ENCODE measurements around the gene PTPN11.
"Not testable (repeated sequence)": the region's sequence is repeated elsewhere in the genome, so short reads cannot be mapped to it uniquely, and the experiment has no call there.

PTPN11 gene

DNA sequence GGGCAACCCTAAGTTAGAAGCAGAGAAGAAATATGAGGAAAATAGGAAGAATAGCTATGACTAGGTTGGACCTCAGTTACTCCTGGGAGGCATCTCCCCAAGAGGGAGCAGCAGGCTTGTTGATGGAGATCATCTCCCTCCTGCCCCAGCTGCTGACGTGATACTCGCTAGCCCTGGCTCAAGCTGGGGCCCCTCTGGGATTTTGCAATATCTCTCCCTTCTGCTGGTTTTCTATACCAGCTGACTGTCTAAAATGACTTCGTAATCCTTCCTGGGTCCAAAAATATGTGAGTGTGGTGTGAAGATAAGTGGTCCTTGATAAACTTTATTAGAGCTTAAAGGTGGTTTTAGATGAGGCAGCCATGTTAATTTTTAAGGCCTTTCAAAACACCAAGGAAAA is 32.0 kb upstream of the PTPN11 start:
- H3K27ac ChIP-seq (ENCODE audit: low read depth, low read length), result no peak overlapping the region
- H3F3A ChIP-seq (ENCODE audit: control insufficient read depth, insufficient read depth), result no peaks in the 10 kb centered on the region
- no peaks in the 10 kb centered on the region for H3K27me3 ChIP-seq (ENCODE audit: control insufficient read depth, low read length)
- peaks cover 21% of the 10 kb centered on the region for H3K4me1 ChIP-seq (ENCODE audit: control insufficient read depth, low read length)
- H3K9me3 ChIP-seq (ENCODE audit: control insufficient read depth, insufficient read depth, low read length), result no peaks in the 10 kb centered on the region
- no peak overlapping the region for H3K4me3 ChIP-seq (ENCODE audit: low read length)
- H3K36me3 ChIP-seq (ENCODE audit: control insufficient read depth, low read length), result no peaks in the 10 kb centered on the region
- TF ChIP-seq, protein P1, sequence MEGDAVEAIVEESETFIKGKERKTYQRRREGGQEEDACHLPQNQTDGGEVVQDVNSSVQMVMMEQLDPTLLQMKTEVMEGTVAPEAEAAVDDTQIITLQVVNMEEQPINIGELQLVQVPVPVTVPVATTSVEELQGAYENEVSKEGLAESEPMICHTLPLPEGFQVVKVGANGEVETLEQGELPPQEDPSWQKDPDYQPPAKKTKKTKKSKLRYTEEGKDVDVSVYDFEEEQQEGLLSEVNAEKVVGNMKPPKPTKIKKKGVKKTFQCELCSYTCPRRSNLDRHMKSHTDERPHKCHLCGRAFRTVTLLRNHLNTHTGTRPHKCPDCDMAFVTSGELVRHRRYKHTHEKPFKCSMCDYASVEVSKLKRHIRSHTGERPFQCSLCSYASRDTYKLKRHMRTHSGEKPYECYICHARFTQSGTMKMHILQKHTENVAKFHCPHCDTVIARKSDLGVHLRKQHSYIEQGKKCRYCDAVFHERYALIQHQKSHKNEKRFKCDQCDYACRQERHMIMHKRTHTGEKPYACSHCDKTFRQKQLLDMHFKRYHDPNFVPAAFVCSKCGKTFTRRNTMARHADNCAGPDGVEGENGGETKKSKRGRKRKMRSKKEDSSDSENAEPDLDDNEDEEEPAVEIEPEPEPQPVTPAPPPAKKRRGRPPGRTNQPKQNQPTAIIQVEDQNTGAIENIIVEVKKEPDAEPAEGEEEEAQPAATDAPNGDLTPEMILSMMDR (IDR thresholded peaks at IDR 0.05; ENCODE audit: low read depth, low read length, poor library complexity, severe bottlenecking), result no peak
- TF ChIP-seq EZH2phosphoT487 (IDR thresholded peaks at IDR 0.05; ENCODE audit: borderline replicate concordance, low read length), result no peak
- no peaks in the 10 kb centered on the region for H3K9me2 ChIP-seq (replicated peaks; ENCODE audit: control insufficient read depth, low read length)
- H4K20me1 ChIP-seq (ENCODE audit: control insufficient read depth, insufficient read depth, low read depth, low read length), result no peaks in the 10 kb centered on the region
- peak overlapping the region; percentile 64 for H3K4me2 ChIP-seq (ENCODE audit: low read length)
- H3K79me2 ChIP-seq (ENCODE audit: control insufficient read depth, low read length), result peaks cover 2% of the 10 kb centered on the region

DNA sequence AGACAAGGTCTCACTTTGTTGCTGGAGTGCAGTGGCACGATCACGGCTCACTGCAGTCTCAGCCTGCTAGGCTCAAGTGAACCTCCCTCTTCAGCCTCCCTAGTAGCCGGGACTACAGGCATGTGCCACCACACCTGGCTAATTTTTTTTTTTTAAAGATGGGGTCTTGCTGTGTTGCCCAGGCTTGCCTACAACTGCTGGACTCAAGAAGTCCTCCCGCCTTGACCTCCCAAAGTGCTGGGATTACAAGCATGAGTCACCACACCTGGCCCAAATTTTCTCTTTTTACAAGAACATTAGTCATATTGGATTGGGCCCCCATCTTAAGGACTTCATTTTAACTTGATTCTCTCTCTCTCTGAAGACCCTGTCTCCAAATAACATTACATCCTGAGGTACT is 29.5 kb upstream of the PTPN11 start:
- Histone ChIP-seq H3K4me2 (ENCODE audit: low read length) (no peak overlapping the region), H3K9me3 (ENCODE audit: control insufficient read depth, insufficient read depth, low read length) (no peaks in the 10 kb centered on the region), H4K20me1 (ENCODE audit: control insufficient read depth, insufficient read depth, low read depth, low read length) (no peaks in the 10 kb centered on the region), H3F3A (ENCODE audit: control insufficient read depth, insufficient read depth) (no peaks in the 10 kb centered on the region), H3K79me2 (ENCODE audit: control insufficient read depth, low read length) (no peaks in the 10 kb centered on the region), H3K36me3 (ENCODE audit: control insufficient read depth, low read length) (no peaks in the 10 kb centered on the region), H3K4me3 (ENCODE audit: low read length) (no peak overlapping the region), H3K27ac (ENCODE audit: low read depth, low read length) (no peak overlapping the region), H3K27me3 (ENCODE audit: control insufficient read depth, low read length) (no peaks in the 10 kb centered on the region), H3K9me2 (replicated peaks; ENCODE audit: control insufficient read depth, low read length) (no peaks in the 10 kb centered on the region), H3K4me1 (ENCODE audit: control insufficient read depth, low read length) (peaks cover 15% of the 10 kb centered on the region)
- TF ChIP-seq, protein P1 (IDR thresholded peaks at IDR 0.05; ENCODE audit: low read depth, low read length, poor library complexity, severe bottlenecking), result no peak
- TF ChIP-seq EZH2phosphoT487 (IDR thresholded peaks at IDR 0.05; ENCODE audit: borderline replicate concordance, low read length), result no peak

DNA sequence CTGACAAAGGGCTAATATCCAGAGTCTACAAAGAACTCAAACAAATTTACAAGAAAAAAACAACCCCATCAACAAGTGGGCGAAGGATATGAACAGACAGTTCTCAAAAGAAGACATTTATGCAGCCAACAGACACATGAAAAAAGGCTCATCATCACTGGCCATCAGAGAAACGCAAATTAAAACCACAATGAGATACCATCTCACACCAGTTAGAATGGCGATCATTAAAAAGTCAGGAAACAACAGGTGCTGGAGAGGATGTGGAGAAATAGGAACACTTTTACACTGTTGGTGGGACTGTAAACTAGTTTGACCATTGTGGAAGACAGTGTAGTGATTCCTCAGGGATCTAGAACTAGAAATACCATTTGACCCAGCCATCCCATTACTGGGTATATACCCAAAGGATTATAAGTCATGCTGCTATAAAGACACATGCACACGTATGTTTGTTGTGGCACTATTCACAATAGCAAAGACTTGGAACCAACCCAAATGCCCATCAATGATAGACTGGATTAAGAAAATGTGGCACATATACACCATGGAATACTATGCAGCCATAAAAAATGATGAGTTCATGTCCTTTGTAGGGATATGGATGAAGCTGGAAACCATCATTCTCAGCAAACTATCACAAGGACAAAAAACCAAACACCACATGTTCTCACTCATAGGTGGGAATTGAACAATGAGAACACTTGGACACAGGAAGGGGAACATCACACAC is 28.7 kb upstream of the PTPN11 start:
- not testable (repeated sequence) for H3K4me2 ChIP-seq (ENCODE audit: low read length); H3F3A ChIP-seq (ENCODE audit: control insufficient read depth, insufficient read depth); H3K9me3 ChIP-seq (ENCODE audit: control insufficient read depth, insufficient read depth, low read length); H3K4me3 ChIP-seq (ENCODE audit: low read length); H3K27me3 ChIP-seq (ENCODE audit: control insufficient read depth, low read length); H3K36me3 ChIP-seq (ENCODE audit: control insufficient read depth, low read length); H3K27ac ChIP-seq (ENCODE audit: low read depth, low read length); H4K20me1 ChIP-seq (ENCODE audit: control insufficient read depth, insufficient read depth, low read depth, low read length); H3K79me2 ChIP-seq (ENCODE audit: control insufficient read depth, low read length); H3K9me2 ChIP-seq (replicated peaks; ENCODE audit: control insufficient read depth, low read length)
- H3K4me1 ChIP-seq (ENCODE audit: control insufficient read depth, low read length), result peaks cover 15% of the 10 kb centered on the region

DNA sequence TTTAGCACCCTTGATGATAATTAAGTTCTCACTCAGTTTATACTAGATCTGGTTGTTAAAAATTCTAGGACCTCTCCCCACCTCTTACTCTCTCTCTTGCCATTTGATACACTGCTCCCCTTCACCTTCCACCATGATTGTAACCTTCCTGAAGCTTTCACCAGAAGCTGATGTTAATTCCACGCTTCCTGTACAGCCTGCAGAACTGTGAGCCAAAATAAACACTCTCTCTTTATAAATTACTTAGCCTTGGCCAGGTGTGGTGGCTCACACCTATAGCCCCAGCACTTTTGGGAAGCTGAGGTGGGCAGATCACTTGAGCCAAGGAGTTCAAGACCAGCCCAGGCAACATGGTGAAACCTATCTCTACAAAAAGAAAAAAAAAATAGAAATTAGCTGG is 25.4 kb upstream of the PTPN11 start:
- Histone ChIP-seq H3K4me1 (ENCODE audit: control insufficient read depth, low read length) (no peaks in the 10 kb centered on the region), H3F3A (ENCODE audit: control insufficient read depth, insufficient read depth) (no peaks in the 10 kb centered on the region), H3K4me3 (ENCODE audit: low read length) (no peak overlapping the region), H4K20me1 (ENCODE audit: control insufficient read depth, insufficient read depth, low read depth, low read length) (no peaks in the 10 kb centered on the region), H3K79me2 (ENCODE audit: control insufficient read depth, low read length) (no peaks in the 10 kb centered on the region), H3K9me3 (ENCODE audit: control insufficient read depth, insufficient read depth, low read length) (no peaks in the 10 kb centered on the region), H3K36me3 (ENCODE audit: control insufficient read depth, low read length) (no peaks in the 10 kb centered on the region), H3K27ac (ENCODE audit: low read depth, low read length) (no peak overlapping the region), H3K27me3 (ENCODE audit: control insufficient read depth, low read length) (no peaks in the 10 kb centered on the region), H3K9me2 (replicated peaks; ENCODE audit: control insufficient read depth, low read length) (no peaks in the 10 kb centered on the region), H3K4me2 (ENCODE audit: low read length) (no peak overlapping the region)
- TF ChIP-seq EZH2phosphoT487 (IDR thresholded peaks at IDR 0.05; ENCODE audit: borderline replicate concordance, low read length), result no peak
- TF ChIP-seq, protein P1 (IDR thresholded peaks at IDR 0.05; ENCODE audit: low read depth, low read length, poor library complexity, severe bottlenecking), result no peak

Data from DOHH2 (cell line).